ENCODE results near the gene CKS2. TPM values are rescaled to one million over a fixed set of nuclear protein-coding genes. Genes with fewer than 3 reads are reported as not detected.

Gene CKS2
- total and polyA plus RNA-seq, 4 donors = 17.4 to 113 (median 37.9) TPM

DNA sequence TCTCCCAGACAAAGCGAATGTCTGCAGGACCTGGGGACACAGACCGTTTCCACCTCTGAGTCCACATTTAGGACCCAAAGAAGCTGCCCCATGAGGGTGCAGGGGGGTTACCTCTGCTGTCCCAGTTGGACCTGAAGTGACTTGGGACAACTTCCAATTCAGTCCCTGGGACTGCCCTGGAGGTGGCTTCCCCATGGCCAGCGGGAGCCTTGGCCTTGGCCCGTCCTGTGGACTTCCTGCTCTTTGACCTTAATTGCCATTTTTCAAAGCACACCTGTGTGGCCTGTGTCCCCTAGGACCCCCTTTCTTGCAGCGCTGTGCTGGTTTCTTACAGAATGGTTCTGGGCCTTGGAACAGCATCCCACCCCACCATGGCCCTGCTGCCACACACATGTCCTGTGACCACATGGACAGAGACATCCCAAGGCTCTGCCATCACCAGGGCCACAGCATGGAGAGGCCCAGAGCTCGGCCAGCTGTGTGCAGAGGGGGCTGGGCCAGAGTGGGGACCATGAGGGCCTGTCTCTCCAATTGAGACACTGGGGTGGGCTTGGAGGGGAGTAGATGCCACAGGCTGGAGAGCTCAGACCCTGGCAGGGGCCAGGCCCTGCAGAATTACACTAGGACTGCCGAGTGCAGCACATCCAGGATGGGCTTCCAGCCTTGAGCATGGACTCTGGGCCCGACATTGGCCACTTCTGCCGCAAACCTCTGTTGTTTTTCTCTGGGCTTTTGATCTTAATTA is 53.1 kb downstream of the CKS2 start:
- Histone ChIP-seq H3K4me1 (ENCODE audit: control insufficient read depth in 5 of 5, insufficient read depth in 5 of 5, low read length in 5 of 5) (peaks cover 0 to 5% (median 0%) of the 10 kb centered on the region in 5 donors), H3K36me3 (ENCODE audit: control insufficient read depth in 4 of 4, insufficient read depth in 4 of 4, low read length in 4 of 4) (peaks cover 10 to 35% (median 18%) of the 10 kb centered on the region in 4 donors), H3K9me3 (ENCODE audit: control insufficient read depth in 4 of 4, insufficient read depth in 3 of 4, low read length in 3 of 4) (no peaks in the 10 kb centered on the region), H3K27me3 (ENCODE audit: control insufficient read depth in 3 of 3, insufficient read depth in 3 of 3, low read length in 2 of 3) (no peaks in the 10 kb centered on the region), H3K4me3 (no peak overlapping the region), H3K9ac (ENCODE audit: insufficient read depth in 1 of 2, low read length in 2 of 2) (no peak overlapping the region), H3K27ac (ENCODE audit: low read depth in 1 of 2, low read length in 1 of 2) (no peak overlapping the region)
- TF ChIP-seq, protein P1, sequence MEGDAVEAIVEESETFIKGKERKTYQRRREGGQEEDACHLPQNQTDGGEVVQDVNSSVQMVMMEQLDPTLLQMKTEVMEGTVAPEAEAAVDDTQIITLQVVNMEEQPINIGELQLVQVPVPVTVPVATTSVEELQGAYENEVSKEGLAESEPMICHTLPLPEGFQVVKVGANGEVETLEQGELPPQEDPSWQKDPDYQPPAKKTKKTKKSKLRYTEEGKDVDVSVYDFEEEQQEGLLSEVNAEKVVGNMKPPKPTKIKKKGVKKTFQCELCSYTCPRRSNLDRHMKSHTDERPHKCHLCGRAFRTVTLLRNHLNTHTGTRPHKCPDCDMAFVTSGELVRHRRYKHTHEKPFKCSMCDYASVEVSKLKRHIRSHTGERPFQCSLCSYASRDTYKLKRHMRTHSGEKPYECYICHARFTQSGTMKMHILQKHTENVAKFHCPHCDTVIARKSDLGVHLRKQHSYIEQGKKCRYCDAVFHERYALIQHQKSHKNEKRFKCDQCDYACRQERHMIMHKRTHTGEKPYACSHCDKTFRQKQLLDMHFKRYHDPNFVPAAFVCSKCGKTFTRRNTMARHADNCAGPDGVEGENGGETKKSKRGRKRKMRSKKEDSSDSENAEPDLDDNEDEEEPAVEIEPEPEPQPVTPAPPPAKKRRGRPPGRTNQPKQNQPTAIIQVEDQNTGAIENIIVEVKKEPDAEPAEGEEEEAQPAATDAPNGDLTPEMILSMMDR (IDR thresholded peaks at IDR 0.05; ENCODE audit: control extremely low read depth, extremely low read depth) = no peak
- no peak for DNase-seq
- 88% methylated on average over 9 of the region's 9 CpGs for WGBS, 2 donors
- ATAC-seq (ENCODE audit: insufficient read depth, low FRiP score) = no peak

DNA sequence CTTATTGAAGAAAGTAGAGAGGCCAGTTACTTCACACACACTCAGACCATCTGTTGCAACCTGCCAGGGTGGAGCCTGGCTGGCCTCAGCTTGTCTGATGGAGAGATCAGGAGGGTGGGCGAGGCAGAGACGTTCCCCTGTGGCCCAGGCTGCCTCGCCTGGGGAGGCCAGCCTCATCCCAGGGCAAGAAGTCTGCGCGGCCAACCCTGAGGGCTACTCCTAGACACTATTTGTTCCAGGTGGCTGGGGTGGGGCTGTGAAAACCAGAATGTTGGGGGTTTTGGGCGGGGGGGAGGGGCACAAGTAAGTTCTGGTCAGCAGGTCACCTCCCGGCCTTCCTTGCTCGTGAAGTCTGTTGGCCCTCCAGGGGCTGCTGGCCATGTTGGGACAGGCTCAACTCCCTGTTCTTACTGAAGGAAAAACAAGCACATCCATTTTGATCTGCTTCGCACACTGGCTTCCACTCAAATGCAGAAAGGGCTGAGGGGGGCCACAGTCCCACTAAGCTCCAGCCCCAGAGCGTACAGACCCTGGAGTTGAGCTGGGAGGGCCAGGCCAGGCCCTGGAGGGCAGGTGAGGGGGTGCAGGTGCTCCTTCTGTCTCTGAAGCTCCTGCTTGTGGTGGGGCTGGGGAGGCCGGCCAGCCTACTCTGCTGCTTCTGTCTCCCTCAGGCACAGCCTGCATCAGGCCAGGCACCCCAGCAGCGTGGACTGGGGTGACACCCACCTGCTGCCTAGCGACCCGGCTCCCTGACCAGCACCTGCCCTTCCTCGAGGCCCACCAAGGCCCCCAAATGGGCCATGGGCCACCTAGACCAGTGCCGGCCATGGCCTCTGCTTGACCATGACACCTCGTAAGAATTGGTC is 53.9 kb downstream of the CKS2 start:
- no peak overlapping the region for H3K27ac ChIP-seq (ENCODE audit: low read depth in 1 of 2, low read length in 1 of 2)
- H3K36me3 ChIP-seq (ENCODE audit: control insufficient read depth in 4 of 4, insufficient read depth in 4 of 4, low read length in 4 of 4) = peaks cover 10 to 31% (median 14%) of the 10 kb centered on the region in 4 donors
- ATAC-seq (ENCODE audit: insufficient read depth, low FRiP score) (no peak), DNase-seq (no peak)
- TF ChIP-seq, protein P1 (IDR thresholded peaks at IDR 0.05; ENCODE audit: control extremely low read depth, extremely low read depth) = no peak
- no peak overlapping the region for H3K4me3 ChIP-seq
- H3K9me3 ChIP-seq (ENCODE audit: control insufficient read depth in 4 of 4, insufficient read depth in 3 of 4, low read length in 3 of 4) = no peaks in the 10 kb centered on the region
- no peaks in the 10 kb centered on the region for H3K27me3 ChIP-seq (ENCODE audit: control insufficient read depth in 3 of 3, insufficient read depth in 3 of 3, low read length in 2 of 3)
- H3K4me1 ChIP-seq (ENCODE audit: control insufficient read depth in 5 of 5, insufficient read depth in 5 of 5, low read length in 5 of 5) = peaks cover 0 to 2% (median 0%) of the 10 kb centered on the region in 5 donors
- WGBS, 2 donors = 89 to 93% methylated on average over 14 to 17 of the region's 17 CpGs
- H3K9ac ChIP-seq (ENCODE audit: insufficient read depth in 1 of 2, low read length in 2 of 2) = no peak overlapping the region

DNA sequence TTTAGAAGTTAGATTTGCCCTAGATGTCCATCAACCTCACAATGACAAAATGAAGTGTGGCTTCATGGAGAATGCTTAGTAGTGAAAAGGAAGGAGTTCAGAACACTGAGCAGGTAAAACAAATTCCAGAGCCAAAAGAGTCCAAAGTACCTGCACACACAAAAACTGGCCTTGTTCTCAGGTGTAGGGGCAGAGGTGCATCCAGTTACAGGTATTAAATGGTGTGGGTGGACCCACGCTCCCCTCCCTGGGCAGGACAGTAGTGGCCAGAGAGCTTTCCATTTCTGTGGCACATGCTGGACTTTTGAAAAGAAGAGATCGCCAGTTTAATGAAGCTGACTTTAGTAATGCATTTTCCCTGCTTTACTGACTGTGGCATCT is 54.5 kb downstream of the CKS2 start:
- TF ChIP-seq, protein P1 (IDR thresholded peaks at IDR 0.05; ENCODE audit: control extremely low read depth, extremely low read depth) = no peak
- no peaks in the 10 kb centered on the region for H3K9me3 ChIP-seq (ENCODE audit: control insufficient read depth in 4 of 4, insufficient read depth in 3 of 4, low read length in 3 of 4)
- H3K4me1 ChIP-seq (ENCODE audit: control insufficient read depth in 5 of 5, insufficient read depth in 5 of 5, low read length in 5 of 5) = peaks cover 0 to 2% (median 0%) of the 10 kb centered on the region in 5 donors
- ATAC-seq (ENCODE audit: insufficient read depth, low FRiP score) = no peak
- H3K4me3 ChIP-seq = no peak overlapping the region
- 97 to 98% methylated on average over 2 of the region's 2 CpGs for WGBS, 2 donors
- no peaks in the 10 kb centered on the region for H3K27me3 ChIP-seq (ENCODE audit: control insufficient read depth in 3 of 3, insufficient read depth in 3 of 3, low read length in 2 of 3)
- no peak for DNase-seq
- peaks cover 10 to 27% (median 11%) of the 10 kb centered on the region in 4 donors for H3K36me3 ChIP-seq (ENCODE audit: control insufficient read depth in 4 of 4, insufficient read depth in 4 of 4, low read length in 4 of 4)
- H3K27ac ChIP-seq (ENCODE audit: low read depth in 1 of 2, low read length in 1 of 2) = no peak overlapping the region
- H3K9ac ChIP-seq (ENCODE audit: insufficient read depth in 1 of 2, low read length in 2 of 2) = no peak overlapping the region

Small RNAs within 50 kb of the gene (small RNA-seq; reads per million reads assigned to genes)
- gene MIR3153 (ENCODE audit: low replicate concordance) = not detected

Other genes with a start within 250 kb of the CKS2 start
- 10 to 100 TPM in 1 of 2 donors, 1 to 10 TPM in 1; 3.8 to 19.2 TPM for gene SHC3, start 132.4 kb upstream of the CKS2 start, total RNA-seq
- gene SHC3, start 132.4 kb upstream of the CKS2 start, polyA plus RNA-seq = 1 to 10 TPM; 1.8 to 4.2 TPM
- 100 to 1,000 TPM in 1 of 2 donors, 10 to 100 TPM in 1; 52.3 to 112 TPM for gene SECISBP2, start 7.3 kb downstream of the CKS2 start, total RNA-seq
- gene SECISBP2, start 7.3 kb downstream of the CKS2 start, polyA plus RNA-seq = 10 to 100 TPM; 26.6 to 33.7 TPM
- gene SEMA4D, start 186.9 kb downstream of the CKS2 start, total RNA-seq = 10 to 100 TPM; 26.2 to 61.5 TPM
- gene SEMA4D, start 186.9 kb downstream of the CKS2 start, polyA plus RNA-seq = 10 to 100 TPM in 1 of 2 donors, 1 to 10 TPM in 1; 6.7 to 31.9 TPM